ENCODE results near the gene PABPC3.

PABPC3 gene

DNA sequence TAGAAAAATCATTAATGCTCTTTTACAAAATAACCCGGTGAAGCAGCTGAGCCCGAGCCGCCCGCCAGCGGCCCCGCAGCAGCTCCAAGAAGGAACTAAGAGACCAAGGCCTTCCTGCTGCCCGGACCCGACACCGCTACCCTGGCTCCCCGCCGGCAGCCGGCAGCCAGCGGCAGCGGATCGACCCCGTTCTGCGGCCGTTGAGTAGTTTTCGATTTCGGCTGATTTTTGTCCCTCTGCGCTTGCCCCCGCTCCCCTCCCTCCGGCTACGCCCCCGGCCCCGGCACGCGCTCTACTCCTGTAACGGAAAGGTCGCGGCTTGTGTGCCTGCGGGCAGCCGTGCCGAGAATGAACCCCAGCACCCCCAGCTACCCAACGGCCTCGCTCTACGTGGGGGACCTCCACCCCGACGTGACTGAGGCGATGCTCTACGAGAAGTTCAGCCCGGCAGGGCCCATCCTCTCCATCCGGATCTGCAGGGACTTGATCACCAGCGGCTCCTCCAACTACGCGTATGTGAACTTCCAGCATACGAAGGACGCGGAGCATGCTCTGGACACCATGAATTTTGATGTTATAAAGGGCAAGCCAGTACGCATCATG, at the start of gene PABPC3:
Gene PABPC3, plus strand, starts transcription at position 286 of the 603 bp plus-strand sequence. Its CDS starts 63 bp downstream, at position 349.
- H3K4me2 ChIP-seq = no peak within 1 kb of the TSS
- no peaks in the 10 kb centered on the region for H3K27me3 ChIP-seq
- H4K20me1 ChIP-seq = no peaks in the 10 kb centered on the region
- H3K9ac ChIP-seq = no peak within 1 kb of the TSS
- H3K4me3 ChIP-seq = no peak within 1 kb of the TSS
- H3K4me1 ChIP-seq = no peaks in the 10 kb centered on the region
- peaks cover 7% of the 10 kb centered on the region; the same call in 1 of the 2 replicates for H3K9me3 ChIP-seq
- TF ChIP-seq Cebpa-rat (IDR thresholded peaks at IDR 0.05) = no peak
- no peaks in the 10 kb centered on the region for H3K36me3 ChIP-seq
- no peak within 1 kb of the TSS for H3K27ac ChIP-seq

DNA sequence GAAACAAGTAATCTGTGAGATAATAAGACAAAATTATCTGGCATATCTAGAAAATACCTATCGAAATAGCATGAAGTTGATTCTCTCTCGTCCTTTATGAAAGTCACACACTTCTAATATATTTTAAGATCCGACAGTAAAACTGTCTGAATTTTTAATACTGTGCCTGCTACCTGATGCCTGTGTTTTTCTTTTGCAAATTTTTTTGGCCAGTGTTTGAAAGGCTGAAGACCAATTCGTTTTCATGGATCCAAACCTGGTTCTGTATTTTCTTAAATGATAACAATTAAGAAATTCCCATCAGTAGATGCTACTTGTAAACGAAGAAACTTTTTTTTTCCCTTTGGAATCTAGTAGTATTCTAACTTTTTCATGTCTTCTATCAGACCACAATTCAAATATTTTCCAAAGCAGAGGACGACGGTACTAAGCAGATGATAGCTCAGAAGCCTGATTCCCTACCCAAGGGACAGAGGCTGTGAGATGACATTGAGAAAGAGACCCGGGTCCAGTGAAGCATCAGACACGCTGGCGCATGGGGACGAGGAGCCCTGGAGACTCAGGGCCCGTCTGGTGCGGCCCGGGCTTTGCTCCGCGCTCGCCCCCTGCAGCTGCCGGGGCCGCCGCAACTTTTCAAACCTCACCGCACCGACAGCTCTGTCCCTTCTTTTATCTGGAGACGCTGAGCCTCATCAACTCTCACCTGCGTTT, 49.5 kb upstream of the PABPC3 start:
- Histone ChIP-seq H3K9ac (no peak overlapping the region), H3K4me2 (peak overlapping the region; percentile 89), H3K27me3 (peaks cover 50% of the 10 kb centered on the region), H3K4me1 (peaks cover 5% of the 10 kb centered on the region; the same call in 1 of the 2 replicates), H3K4me3 (peak overlapping the region; percentile 61), H4K20me1 (peaks cover 5% of the 10 kb centered on the region; the same call in 1 of the 2 replicates), H3K9me3 (peaks cover 18% of the 10 kb centered on the region), H3K27ac (no peak overlapping the region), H3K36me3 (no peaks in the 10 kb centered on the region)
- no peak for TF ChIP-seq Cebpa-rat (IDR thresholded peaks at IDR 0.05)

DNA sequence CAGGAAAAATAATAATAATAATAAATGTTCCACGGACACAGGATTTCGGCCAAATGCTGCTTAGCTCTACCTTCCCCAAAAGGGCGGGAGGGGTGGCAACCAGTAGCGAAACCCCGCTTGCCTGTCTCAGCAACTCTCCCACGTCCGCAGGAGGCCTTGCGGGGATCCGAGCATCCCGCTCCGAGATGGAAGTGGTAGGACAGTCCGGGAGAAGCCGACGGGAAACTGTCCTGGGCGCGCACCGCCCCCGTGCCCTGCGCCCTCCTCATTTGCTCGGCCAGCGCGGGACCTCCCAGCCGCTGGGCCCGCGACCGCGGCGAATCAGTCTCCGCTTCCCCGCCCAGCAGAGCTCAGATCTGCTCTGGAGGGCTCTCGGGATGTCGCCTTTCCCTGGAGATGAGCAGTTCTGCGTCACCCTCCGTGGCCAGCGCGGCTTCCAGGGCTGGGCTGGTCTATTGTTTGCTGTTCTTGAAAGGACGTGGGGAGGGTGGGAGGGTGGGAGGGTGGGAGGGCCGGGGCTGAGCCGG, 48.9 kb upstream of the PABPC3 start:
- Histone ChIP-seq H3K9ac (no peak overlapping the region), H4K20me1 (peaks cover 5% of the 10 kb centered on the region; the same call in 1 of the 2 replicates), H3K27ac (no peak overlapping the region), H3K9me3 (peaks cover 25% of the 10 kb centered on the region), H3K36me3 (no peaks in the 10 kb centered on the region), H3K27me3 (peaks cover 50% of the 10 kb centered on the region), H3K4me3 (peak overlapping the region; percentile 61), H3K4me1 (peaks cover 5% of the 10 kb centered on the region; the same call in 1 of the 2 replicates), H3K4me2 (peak overlapping the region; percentile 89)
- TF ChIP-seq Cebpa-rat (IDR thresholded peaks at IDR 0.05) = no peak

DNA sequence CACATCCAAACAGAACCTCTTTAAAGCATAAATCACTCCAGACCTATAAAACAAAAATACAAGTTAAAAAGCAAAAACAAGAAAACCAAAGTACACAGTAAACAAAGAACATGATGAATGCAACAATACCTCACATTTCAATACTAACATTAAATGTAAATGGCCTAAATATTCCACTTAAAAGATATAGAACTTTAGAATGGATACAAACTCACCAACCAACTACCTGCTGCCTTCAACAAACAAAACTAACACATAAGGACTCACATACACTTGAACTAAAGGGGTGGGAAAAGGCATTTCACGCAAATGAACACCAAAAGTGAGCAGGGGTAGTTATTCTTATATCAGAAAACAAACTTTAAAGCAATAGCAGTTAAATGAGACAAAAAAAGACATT, 44.9 kb upstream of the PABPC3 start:
- Histone ChIP-seq H3K4me1 (peaks cover 5% of the 10 kb centered on the region; the same call in 1 of the 2 replicates), H3K4me2 (no peak overlapping the region), H4K20me1 (no peaks in the 10 kb centered on the region; the same call in 1 of the 2 replicates), H3K27ac (no peak overlapping the region), H3K9ac (no peak overlapping the region), H3K27me3 (peaks cover 33% of the 10 kb centered on the region), H3K9me3 (peaks cover 27% of the 10 kb centered on the region), H3K36me3 (no peaks in the 10 kb centered on the region), H3K4me3 (no peak overlapping the region)
- TF ChIP-seq Cebpa-rat (IDR thresholded peaks at IDR 0.05) = no peak

DNA sequence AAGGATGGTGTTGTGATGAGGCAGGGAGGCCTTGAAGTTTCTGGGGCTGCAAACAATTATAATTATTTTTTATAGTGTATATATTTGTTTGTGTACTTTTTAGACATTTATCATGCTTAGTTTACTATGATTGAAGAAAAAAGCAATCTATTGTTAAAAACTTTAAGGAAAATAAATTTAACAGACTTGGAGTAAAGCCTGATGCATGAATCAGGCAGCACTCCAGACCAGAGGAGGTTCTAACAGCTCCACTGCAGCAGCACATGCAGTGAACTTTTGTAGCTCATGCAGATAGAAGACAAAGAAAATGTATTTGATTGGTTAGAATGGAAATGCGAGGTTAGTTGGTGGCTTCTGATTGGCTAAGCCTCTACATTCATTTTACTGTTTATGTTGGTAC, 36.8 kb upstream of the PABPC3 start:
- H4K20me1 ChIP-seq = no peaks in the 10 kb centered on the region
- H3K27me3 ChIP-seq = no peaks in the 10 kb centered on the region
- H3K4me2 ChIP-seq = no peak overlapping the region
- peaks cover 6% of the 10 kb centered on the region; the same call in 1 of the 2 replicates for H3K9me3 ChIP-seq
- no peak overlapping the region for H3K9ac ChIP-seq
- no peak for TF ChIP-seq Cebpa-rat (IDR thresholded peaks at IDR 0.05)
- no peak overlapping the region for H3K27ac ChIP-seq
- H3K36me3 ChIP-seq = no peaks in the 10 kb centered on the region
- H3K4me3 ChIP-seq = no peak overlapping the region
- no peaks in the 10 kb centered on the region for H3K4me1 ChIP-seq

DNA sequence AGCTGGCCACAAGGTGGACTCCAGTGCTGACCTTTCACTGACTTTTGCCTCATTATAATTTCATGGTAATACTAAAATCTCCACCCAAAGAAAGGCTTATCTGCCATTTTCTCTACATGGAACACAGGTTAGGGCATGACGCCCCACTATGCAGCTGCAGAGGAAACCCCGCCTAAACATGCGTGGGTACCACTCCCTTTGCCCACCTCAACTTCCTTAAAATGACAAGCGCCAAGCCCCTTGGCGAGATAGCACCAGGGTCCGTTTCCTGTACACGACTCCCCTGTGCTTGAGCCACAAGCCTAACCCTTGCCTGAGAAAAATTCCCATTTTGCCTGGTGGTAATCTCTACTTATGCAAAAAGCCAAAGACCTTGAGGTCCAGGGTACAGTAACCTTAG, 36.0 kb upstream of the PABPC3 start:
- Histone ChIP-seq H3K36me3 (no peaks in the 10 kb centered on the region), H3K9me3 (peaks cover 6% of the 10 kb centered on the region; the same call in 1 of the 2 replicates), H4K20me1 (no peaks in the 10 kb centered on the region), H3K27me3 (no peaks in the 10 kb centered on the region), H3K27ac (no peak overlapping the region), H3K4me3 (no peak overlapping the region), H3K4me1 (no peaks in the 10 kb centered on the region), H3K9ac (no peak overlapping the region), H3K4me2 (no peak overlapping the region)
- no peak for TF ChIP-seq Cebpa-rat (IDR thresholded peaks at IDR 0.05)

DNA sequence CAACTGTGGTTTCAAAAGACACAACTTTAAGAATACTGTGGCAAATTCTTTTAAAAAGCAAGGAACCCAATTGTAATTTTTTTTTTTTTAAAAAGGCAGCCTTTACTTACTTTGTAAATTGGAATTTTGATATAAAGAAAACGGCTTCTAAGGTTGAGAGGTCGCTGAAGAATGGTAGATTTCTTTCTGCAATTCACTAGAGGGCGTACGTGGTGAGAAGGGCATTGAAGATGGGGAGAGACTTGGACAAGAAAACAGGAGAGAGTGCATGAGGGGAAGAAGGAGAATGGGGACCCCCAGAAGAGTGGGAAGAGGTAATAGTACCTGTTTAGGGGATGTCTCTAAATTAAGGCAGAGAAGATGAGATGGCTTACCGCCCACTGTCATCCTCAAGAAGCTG, 33.5 kb upstream of the PABPC3 start:
- no peak for TF ChIP-seq Cebpa-rat (IDR thresholded peaks at IDR 0.05)
- Histone ChIP-seq H3K27me3 (no peaks in the 10 kb centered on the region), H3K4me3 (no peak overlapping the region), H3K9me3 (peaks cover 6% of the 10 kb centered on the region; the same call in 1 of the 2 replicates), H4K20me1 (no peaks in the 10 kb centered on the region), H3K36me3 (no peaks in the 10 kb centered on the region), H3K9ac (no peak overlapping the region), H3K4me1 (no peaks in the 10 kb centered on the region), H3K27ac (no peak overlapping the region), H3K4me2 (no peak overlapping the region)

DNA sequence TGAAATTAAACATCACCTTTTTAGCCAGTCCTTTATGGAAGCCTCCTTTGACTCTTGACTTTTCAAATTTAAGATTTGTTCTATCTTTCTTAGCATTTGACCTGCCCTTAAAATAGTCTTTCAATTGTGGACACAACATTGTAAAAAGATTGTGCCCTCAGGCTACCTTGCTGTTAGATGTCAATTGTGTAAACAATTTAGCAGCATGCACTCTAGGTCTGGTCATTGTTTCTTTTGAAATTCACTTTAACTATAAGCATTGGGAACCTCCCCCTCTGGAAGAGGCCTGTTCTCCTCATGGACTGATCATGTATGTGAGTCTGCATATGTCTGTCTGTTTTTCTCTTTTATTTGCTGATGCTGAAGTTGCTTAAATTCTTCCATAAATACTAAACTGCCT, 31.5 kb upstream of the PABPC3 start:
- H3K4me3 ChIP-seq = no peak overlapping the region
- peaks cover 2% of the 10 kb centered on the region; the same call in 1 of the 2 replicates for H3K9me3 ChIP-seq
- H3K27ac ChIP-seq = no peak overlapping the region
- TF ChIP-seq Cebpa-rat (IDR thresholded peaks at IDR 0.05) = no peak
- no peaks in the 10 kb centered on the region for H3K27me3 ChIP-seq
- no peaks in the 10 kb centered on the region for H3K36me3 ChIP-seq
- H4K20me1 ChIP-seq = no peaks in the 10 kb centered on the region
- H3K4me1 ChIP-seq = no peaks in the 10 kb centered on the region
- no peak overlapping the region for H3K4me2 ChIP-seq
- H3K9ac ChIP-seq = no peak overlapping the region

DNA sequence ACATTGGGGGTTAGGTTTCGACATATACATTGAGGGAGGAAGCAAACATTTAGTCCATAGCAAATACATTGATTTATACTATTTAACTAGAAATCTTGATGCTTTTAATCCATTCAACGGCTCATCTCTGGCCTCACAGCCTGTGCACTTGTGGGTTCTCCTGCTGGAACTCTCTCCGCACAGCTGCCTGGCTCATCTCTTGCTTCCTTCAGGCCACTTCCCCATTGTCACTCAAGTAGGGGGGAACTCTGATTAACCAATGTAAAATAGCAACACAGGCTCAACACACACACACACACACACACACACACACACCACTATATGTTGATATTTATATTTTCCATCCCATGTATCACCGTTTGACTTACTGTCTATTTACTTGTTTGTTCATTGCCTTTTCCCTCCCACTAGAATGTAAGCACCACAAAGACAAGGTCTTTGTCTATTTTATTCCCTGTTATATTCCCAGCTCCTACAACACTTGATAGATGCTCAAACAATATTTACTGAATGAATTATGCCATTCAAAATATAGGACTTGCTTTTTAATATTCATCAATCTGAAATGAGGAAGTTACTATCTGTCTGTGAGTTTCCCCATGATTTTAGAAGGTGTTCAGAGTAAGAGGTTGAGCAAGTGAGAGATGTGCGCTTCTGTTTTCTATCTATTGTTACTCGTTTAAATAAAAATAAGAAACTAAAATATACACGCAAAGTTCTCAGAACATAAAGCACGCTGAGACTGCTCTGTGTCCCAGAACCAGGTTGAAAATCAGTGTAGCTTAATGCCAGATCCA, 29.8 kb upstream of the PABPC3 start:
- Histone ChIP-seq H4K20me1 (no peaks in the 10 kb centered on the region), H3K4me1 (no peaks in the 10 kb centered on the region), H3K36me3 (no peaks in the 10 kb centered on the region), H3K27me3 (no peaks in the 10 kb centered on the region), H3K9me3 (no peaks in the 10 kb centered on the region), H3K4me2 (no peak overlapping the region), H3K27ac (no peak overlapping the region), H3K9ac (no peak overlapping the region), H3K4me3 (no peak overlapping the region)
- TF ChIP-seq Cebpa-rat (IDR thresholded peaks at IDR 0.05) = no peak
